Omental fat pad (tissue), 4 donors: ENCODE data around the gene SUV39H1. TPM values are rescaled to one million over a fixed set of nuclear protein-coding genes. Genes with fewer than 3 reads are reported as not detected.

Source experiments
- ATAC-seq: fragments of 150-250 bp; one replicate; pipeline ENCODE4 v1.9.1; 2016; ENCODE audit warnings: mild to moderate bottlenecking, moderate library complexity; ENCODE audit not compliant: low FRiP score
- DNase-seq: peaks from one replicate; pipeline ENCODE4 v3.0.0-alpha.2; 2019; ENCODE audit warnings: low spot score
- CTCF ChIP-seq, 3 donors: fragments of 450-650 bp; IDR thresholded peaks; one replicate each; pipeline ENCODE4 v1.5.1; 2016 to 2017; ENCODE audit warnings: antibody characterized with exemption in 3 of 3, mild to moderate bottlenecking in 3 of 3, moderate library complexity in 2 of 3
- small RNA-seq: library from RNA; depleted of rRNA; stranded (forward); fragments of <200 nt; gene quantifications from one replicate; pipeline ENCODE3, GENCODE V24; 2016
- total RNA-seq, 4 donors: library from RNA; depleted of rRNA; stranded (reverse); fragments of >200 nt; gene quantifications; one replicate each; pipeline ENCODE4 v1.1.0, GENCODE V29; 2016

SUV39H1 gene
- total RNA-seq, 4 donors from 2014 or later = 4.2 to 8.1 (median 5.5) TPM

DNA sequence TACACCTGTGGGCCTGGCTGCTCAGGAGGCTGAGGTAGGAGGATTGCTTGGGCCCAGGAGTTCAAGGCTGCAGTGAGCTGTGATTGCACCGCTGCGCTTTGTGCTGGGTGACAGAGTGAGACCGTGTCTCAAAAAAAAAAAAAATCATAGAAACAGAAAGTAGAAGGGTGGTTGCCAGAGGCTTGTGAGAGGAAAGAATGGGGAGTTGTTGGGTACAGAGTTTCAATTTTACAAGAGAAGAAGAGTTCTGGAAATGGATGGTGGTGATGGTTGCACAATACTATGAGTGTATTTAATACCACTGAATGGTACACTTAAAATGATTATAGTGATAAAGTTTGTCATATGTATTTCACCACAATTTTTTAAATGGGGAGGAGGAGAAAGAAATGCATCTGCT is 54.8 kb downstream of the SUV39H1 start:
- ATAC-seq (no peak), DNase-seq (no peak)
- TF ChIP-seq CTCF (IDR thresholded peaks at IDR 0.05) = no peak

DNA sequence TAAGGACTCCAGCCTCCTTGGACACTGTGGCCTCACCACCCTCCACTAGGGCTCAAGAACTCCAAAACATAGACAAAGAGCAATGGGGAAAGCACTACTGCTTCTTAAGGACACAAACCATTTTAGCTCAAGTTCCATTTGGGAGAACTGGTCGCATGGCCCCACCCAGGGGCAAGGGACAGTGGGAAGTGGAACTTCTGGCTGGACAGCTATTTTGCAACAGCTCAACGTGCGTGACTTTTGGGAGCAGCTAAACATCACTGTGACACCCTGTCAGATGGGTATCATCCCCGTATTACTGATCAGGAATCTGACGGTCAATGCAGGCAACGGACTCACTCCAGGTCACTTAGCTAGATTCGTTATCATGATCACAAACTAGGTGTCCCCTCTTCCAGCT is 56.0 kb downstream of the SUV39H1 start:
- no peak for ATAC-seq
- TF ChIP-seq CTCF (IDR thresholded peaks at IDR 0.05) = no peak
- no peak for DNase-seq

DNA sequence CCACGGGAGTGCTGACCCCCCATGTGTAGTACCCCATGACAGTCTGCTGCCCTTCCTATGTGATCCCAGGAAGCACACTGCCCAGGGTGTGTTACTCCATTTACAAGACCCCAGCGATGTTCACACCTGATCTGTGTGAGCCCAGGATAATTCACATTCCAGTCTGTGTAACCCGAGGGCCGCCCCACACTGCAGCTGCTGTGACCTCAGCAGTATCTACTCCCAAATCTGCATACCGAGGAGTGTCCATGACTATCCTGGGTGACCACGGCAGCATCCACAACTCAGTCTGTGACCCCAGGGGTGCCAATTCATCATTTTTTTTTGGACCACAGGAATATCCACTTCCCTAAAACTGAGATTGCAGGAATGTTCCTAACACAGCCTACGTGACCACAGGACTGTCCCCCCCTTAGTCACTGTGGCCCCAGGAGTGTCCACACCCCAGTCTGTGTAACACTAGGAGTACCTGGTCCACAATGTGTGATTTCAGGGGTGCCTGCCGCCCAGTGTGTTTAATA is 57.2 kb downstream of the SUV39H1 start:
- no peak for DNase-seq
- no peak for TF ChIP-seq CTCF (IDR thresholded peaks at IDR 0.05)
- ATAC-seq = no peak

GRCh38 chrX:48754238-48754637 is 57.7 kb downstream of the SUV39H1 start:
- TF ChIP-seq CTCF (IDR thresholded peaks at IDR 0.05) = no peak
- no peak for ATAC-seq
- DNase-seq = no peak

Small RNA genes lying within 50 kb of the gene (small RNA-seq; reads per million reads assigned to genes)
- gene RNU6-1056P = not detected

Other genes starting within 250 kb of the SUV39H1 start
- 10 to 100 TPM in 2 of 4 donors, 1 to 10 TPM in 2; 2.8 to 11.9 (median 9.6) TPM for gene SLC38A5, start 226.5 kb upstream of the SUV39H1 start, total RNA-seq
- 10 to 100 TPM; 45.7 to 74.7 (median 56.1) TPM for gene FTSJ1, start 220.5 kb upstream of the SUV39H1 start, total RNA-seq
- 10 to 100 TPM in 3 of 4 donors, 1 to 10 TPM in 1; 8.4 to 16.9 (median 14.1) TPM for gene PORCN, start 187.7 kb upstream of the SUV39H1 start, total RNA-seq
- gene EBP, start 174.9 kb upstream of the SUV39H1 start, total RNA-seq = 10 to 100 TPM; 15.1 to 24.9 (median 17.2) TPM
- 10 to 100 TPM in 3 of 4 donors, 1 to 10 TPM in 1; 8.7 to 15.4 (median 13.2) TPM for gene TBC1D25, start 157.0 kb upstream of the SUV39H1 start, total RNA-seq
- gene RBM3, start 122.2 kb upstream of the SUV39H1 start, total RNA-seq = 100 to 1,000 TPM; 151 to 280 (median 263) TPM
- gene WDR13, start 99.2 kb upstream of the SUV39H1 start, total RNA-seq = 100 to 1,000 TPM in 3 of 4 donors, 10 to 100 TPM in 1; 95.4 to 149 (median 126) TPM
- gene WAS, start 12.9 kb upstream of the SUV39H1 start, total RNA-seq = 10 to 100 TPM in 3 of 4 donors, 1 to 10 TPM in 1; 9.0 to 26.0 (median 21.0) TPM
- not detected for gene GLOD5, start 65.0 kb downstream of the SUV39H1 start, total RNA-seq
- gene GATA1, start 89.9 kb downstream of the SUV39H1 start, total RNA-seq = not detected
- gene HDAC6, start 105.3 kb downstream of the SUV39H1 start, total RNA-seq = 10 to 100 TPM; 36.5 to 63.2 (median 54.5) TPM
- not detected for gene ERAS, start 129.8 kb downstream of the SUV39H1 start, total RNA-seq
- gene PCSK1N, start 138.9 kb downstream of the SUV39H1 start, total RNA-seq = 1 to 10 TPM in 2 of 4 donors, under 1 TPM in 1, not detected in 1; 0.93 to 2.3 (median 1.4) TPM
- 10 to 100 TPM; 13.7 to 34.1 (median 29.4) TPM for gene TIMM17B, start 201.0 kb downstream of the SUV39H1 start, total RNA-seq
- gene PQBP1, start 201.2 kb downstream of the SUV39H1 start, total RNA-seq = 10 to 100 TPM; 36.6 to 59.7 (median 55.2) TPM
- gene SLC35A2, start 214.9 kb downstream of the SUV39H1 start, total RNA-seq = 10 to 100 TPM; 10.2 to 22.0 (median 17.2) TPM
- 10 to 100 TPM in 2 of 4 donors, 1 to 10 TPM in 2; 9.6 to 14.0 (median 11.5) TPM for gene PIM2, start 222.3 kb downstream of the SUV39H1 start, total RNA-seq